Astrocyte of the spinal cord (primary cell): ENCODE measurements around the gene KRCC1.

Source experiments
- DNase-seq: peaks from one replicate; pipeline ENCODE4 v3.0.0; 2011; ENCODE audit warnings: low read depth, low spot score
- H3K4me3 ChIP-seq: 2 replicates; pipeline ENCODE4 v1.5.1; 2011; ENCODE audit warnings: low read depth, mild to moderate bottlenecking, low read length, moderate library complexity
- in situ Hi-C: cut with HindIII; loops from 2 replicates; pipeline ENCODE4 v1.10.0; 2017; ENCODE audit warnings: low sequenced_read_pairs
- TF ChIP-seq, protein P1 (sequence below): IDR thresholded peaks from 2 replicates; pipeline ENCODE4 v1.5.1; 2012; ENCODE audit warnings: low read depth, mild to moderate bottlenecking, low read length, inconsistent platforms

The KRCC1 gene

GRCh38 chr2:88071365-88071764 lies 15.8 kb upstream of the KRCC1 start:
- in situ Hi-C loops = no loop called here
- DNase-seq = no peak
- H3K4me3 ChIP-seq = no peak overlapping the region
- TF ChIP-seq, protein P1, sequence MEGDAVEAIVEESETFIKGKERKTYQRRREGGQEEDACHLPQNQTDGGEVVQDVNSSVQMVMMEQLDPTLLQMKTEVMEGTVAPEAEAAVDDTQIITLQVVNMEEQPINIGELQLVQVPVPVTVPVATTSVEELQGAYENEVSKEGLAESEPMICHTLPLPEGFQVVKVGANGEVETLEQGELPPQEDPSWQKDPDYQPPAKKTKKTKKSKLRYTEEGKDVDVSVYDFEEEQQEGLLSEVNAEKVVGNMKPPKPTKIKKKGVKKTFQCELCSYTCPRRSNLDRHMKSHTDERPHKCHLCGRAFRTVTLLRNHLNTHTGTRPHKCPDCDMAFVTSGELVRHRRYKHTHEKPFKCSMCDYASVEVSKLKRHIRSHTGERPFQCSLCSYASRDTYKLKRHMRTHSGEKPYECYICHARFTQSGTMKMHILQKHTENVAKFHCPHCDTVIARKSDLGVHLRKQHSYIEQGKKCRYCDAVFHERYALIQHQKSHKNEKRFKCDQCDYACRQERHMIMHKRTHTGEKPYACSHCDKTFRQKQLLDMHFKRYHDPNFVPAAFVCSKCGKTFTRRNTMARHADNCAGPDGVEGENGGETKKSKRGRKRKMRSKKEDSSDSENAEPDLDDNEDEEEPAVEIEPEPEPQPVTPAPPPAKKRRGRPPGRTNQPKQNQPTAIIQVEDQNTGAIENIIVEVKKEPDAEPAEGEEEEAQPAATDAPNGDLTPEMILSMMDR = no peak

DNA sequence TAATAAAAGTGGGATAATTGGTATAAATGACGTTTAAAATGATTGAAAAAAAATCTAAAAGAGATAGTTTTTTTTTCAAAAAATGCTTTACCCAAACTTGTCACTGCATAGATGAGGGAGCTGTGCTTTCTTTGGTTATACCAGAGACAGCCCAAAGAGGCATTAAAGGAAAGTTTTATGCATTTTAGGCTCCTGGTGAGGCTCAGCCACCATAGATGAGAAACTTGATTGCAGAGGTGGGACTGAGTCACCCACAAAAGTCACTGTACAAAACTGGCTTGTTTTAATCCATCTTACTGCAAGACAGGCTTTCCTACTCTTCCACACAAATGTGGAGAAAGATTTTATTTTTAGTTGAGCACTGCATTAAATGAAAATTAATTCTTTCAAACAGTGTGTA lies 14.5 kb upstream of the KRCC1 start:
- H3K4me3 ChIP-seq = no peak overlapping the region
- in situ Hi-C loops = no loop called here
- TF ChIP-seq, protein P1 = no peak
- no peak for DNase-seq

DNA sequence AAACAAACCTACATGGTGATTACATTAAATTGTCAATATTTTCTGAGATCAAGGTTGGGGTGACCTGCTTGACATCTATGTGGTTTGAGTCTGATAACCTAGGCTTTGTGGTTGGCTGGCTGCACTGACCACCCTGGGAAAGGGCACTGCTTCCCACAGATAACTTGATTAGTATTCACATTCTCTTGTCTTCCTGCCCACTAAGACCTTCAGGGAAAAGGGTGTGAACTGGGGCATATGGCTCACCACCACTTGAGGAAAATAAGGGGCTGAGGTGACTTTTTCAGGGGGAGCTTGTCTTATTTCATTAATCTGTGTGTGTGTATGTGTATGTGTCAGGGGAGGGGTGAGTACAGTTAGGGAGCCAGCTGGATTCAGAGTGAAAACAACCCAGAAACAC lies 13.5 kb upstream of the KRCC1 start:
- in situ Hi-C loops = no loop called here
- H3K4me3 ChIP-seq = no peak overlapping the region
- TF ChIP-seq, protein P1 = no peak

GRCh38 chr2:88068044-88068443 lies 12.5 kb upstream of the KRCC1 start:
- TF ChIP-seq, protein P1 = no peak
- no peak for DNase-seq
- H3K4me3 ChIP-seq = no peak overlapping the region
- in situ Hi-C loops = no loop called here

More for the DNA sequence above, 13.5 kb upstream of the KRCC1 start:
- no peak for DNase-seq

DNA sequence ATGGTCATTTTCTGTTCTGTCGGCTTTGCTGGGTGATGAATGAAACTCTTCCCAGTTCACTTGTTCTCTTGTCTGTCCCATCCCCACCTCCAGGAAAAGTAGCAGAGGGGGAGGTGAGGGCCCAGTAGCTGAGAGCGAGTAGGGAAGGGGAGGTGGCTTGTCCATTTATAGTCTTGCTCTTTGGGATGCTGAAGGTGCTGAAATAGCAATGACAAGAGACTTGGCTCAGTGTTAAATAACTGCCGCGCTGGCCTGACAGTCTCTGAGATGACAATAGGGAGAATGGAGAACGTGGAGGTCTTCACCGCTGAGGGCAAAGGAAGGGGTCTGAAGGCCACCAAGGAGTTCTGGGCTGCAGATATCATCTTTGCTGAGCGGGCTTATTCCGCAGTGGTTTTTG lies 12.0 kb upstream of the KRCC1 start, which contains the start of gene SMYD1:
TSS of gene SMYD1 (plus strand) at position 228 of the 400 bp plus-strand sequence. CDS start at position 268, 40 bp downstream.
- H3K4me3 ChIP-seq = no peak within 1 kb of the TSS
- no peak for DNase-seq
- TF ChIP-seq, protein P1 = no peak
- in situ Hi-C loops = no loop called here

- no peak overlapping the region for H3K4me3 ChIP-seq
- TF ChIP-seq, protein P1 = no peak
- in situ Hi-C loops = no loop called here
- no peak for DNase-seq
Observed at GRCh38 chr2:88067189-88067588, 11.6 kb upstream of the KRCC1 start.

- DNase-seq = no peak
- no peak overlapping the region for H3K4me3 ChIP-seq
- TF ChIP-seq, protein P1 = no peak
- in situ Hi-C loops = no loop called here
Observed at GRCh38 chr2:88066543-88066942, 11.0 kb upstream of the KRCC1 start.
